SHP77 treated with DMSO at 0.1 percent for 48 hours (cell line): ENCODE data around the gene PLP1.

Source experiments
- DNase-seq: peaks from one replicate; lab custom pipeline; 2025; lab: John Stamatoyannopoulos, UW

The PLP1 gene

GRCh38 chrX:103830848-103831247, 54.2 kb downstream of the PLP1 start:
- DNase-seq = no peak

GRCh38 chrX:103831342-103831802, 54.7 kb downstream of the PLP1 start:
- no peak for DNase-seq

GRCh38 chrX:103831803-103832544, 55.3 kb downstream of the PLP1 start, which contains the start of gene RAB9B:
RAB9B (minus strand) TSS chrX:103832257; CDS start chrX:103825784, 6,473 bp downstream.
- no peak for DNase-seq

- no peak for DNase-seq
Observed at GRCh38 chrX:103839404-103839803, 62.8 kb downstream of the PLP1 start.
